HepG2 (cell line): ENCODE results near the gene TACC2. TPM values are rescaled to one million over a fixed set of nuclear protein-coding genes. Genes with fewer than 3 reads are reported as not detected.

ENCODE experiments used
- ASH2L ChIP-seq: fragments of 300-600, 200-600 bp; sonication (generic); IDR thresholded peaks from 2 replicates; pipeline ENCODE4 v1.7.0; 2017; ENCODE audit warnings: low read depth, mild to moderate bottlenecking, moderate library complexity, mixed read lengths, low read length; ENCODE audit not compliant: insufficient read length
- EP300 ChIP-seq, 3 experiments: sonication (generic) in 1 of 3; formaldehyde crosslinking in 1 of 3; IDR thresholded peaks; 2 replicates each; pipeline versions ENCODE4 v1.5.1 to v1.6.1; 2011 to 2020; ENCODE audit warnings: low read depth in 2 of 3, low read length in 2 of 3, borderline replicate concordance in 1 of 3, improper control_type of control experiment in 1 of 3, mild to moderate bottlenecking in 1 of 3, missing genetic modification reagents in 1 of 3, moderate library complexity in 1 of 3
- FOSL2 ChIP-seq: sonication (generic); formaldehyde crosslinking; IDR thresholded peaks from 2 replicates; pipeline ENCODE4 v1.4.0; 2020; ENCODE audit warnings: missing genetic modification reagents
- HDAC1 ChIP-seq: sonication (generic); formaldehyde crosslinking; IDR thresholded peaks from 2 replicates; pipeline ENCODE4 v1.5.1; 2020; ENCODE audit warnings: mild to moderate bottlenecking, missing genetic modification reagents
- HNF1A ChIP-seq, 2 experiments: sonication (generic) in 1 of 2; formaldehyde crosslinking in 1 of 2; IDR thresholded peaks; 2 replicates each; pipeline versions ENCODE4 v1.4.0 to v1.6.1; 2016 to 2020; ENCODE audit warnings: borderline replicate concordance in 1 of 2, low read depth in 1 of 2, mild to moderate bottlenecking in 1 of 2, missing genetic modification reagents in 1 of 2
- MAX ChIP-seq: IDR thresholded peaks from 2 replicates; pipeline ENCODE4 v1.6.1; 2012; ENCODE audit warnings: inconsistent platforms
- MXI1 ChIP-seq: IDR thresholded peaks from 3 replicates; pipeline ENCODE4 v1.6.1; 2012; ENCODE audit warnings: low read depth, low read length, inconsistent platforms, borderline replicate concordance
- TEAD3 ChIP-seq: optimal IDR thresholded peaks from 2 replicates; pipeline ENCODE3; 2016; ENCODE audit warnings: borderline replicate concordance
- ZMYM4 ChIP-seq: sonication (generic); formaldehyde crosslinking; IDR thresholded peaks from 2 replicates; pipeline ENCODE4 v1.8.1; 2023; ENCODE audit warnings: mild to moderate bottlenecking, missing genetic modification reagents
- polyA plus RNA-seq, 8 experiments: library from polyadenylated mRNA; depleted of rRNA in 3 of 8; stranded (reverse) in 7 of 8; unstranded in 1 of 8; fragments of >200 nt; fragmentation: Illumina TruSeq in 4 of 8; extraction: Trizol in 4 of 8; gene quantifications; 2 replicates each; pipeline versions ENCODE4 v1.2.1 to v1.2.3, GENCODE V29; 2011 to 2016; ENCODE audit warnings: low read depth in 4 of 8, missing spikeins in 1 of 8, mixed read lengths in 1 of 8; ENCODE audit not compliant: insufficient read depth in 1 of 8
- total RNA-seq, 5 experiments: library from RNA; depleted of rRNA; stranded (reverse); fragments of >200 nt; fragmentation: Illumina TruSeq; extraction: Trizol; gene quantifications; 2 replicates each; pipeline ENCODE4 v1.2.3, GENCODE V29; 2016; ENCODE audit warnings: low read depth in 1 of 5
- TF ChIP-seq, protein P1 (sequence below): sonication (generic); formaldehyde crosslinking; IDR thresholded peaks from 2 replicates; pipeline ENCODE4 v1.5.0; 2020; ENCODE audit warnings: mild to moderate bottlenecking, missing genetic modification reagents, borderline replicate concordance

The TACC2 gene
- total and polyA plus RNA-seq, 2 of the 13 experiments (the other 11 are each of a cell fraction or from before 2014, with no cell fraction given): 11.8 to 16.0 TPM

- TF ChIP-seq, protein P1, sequence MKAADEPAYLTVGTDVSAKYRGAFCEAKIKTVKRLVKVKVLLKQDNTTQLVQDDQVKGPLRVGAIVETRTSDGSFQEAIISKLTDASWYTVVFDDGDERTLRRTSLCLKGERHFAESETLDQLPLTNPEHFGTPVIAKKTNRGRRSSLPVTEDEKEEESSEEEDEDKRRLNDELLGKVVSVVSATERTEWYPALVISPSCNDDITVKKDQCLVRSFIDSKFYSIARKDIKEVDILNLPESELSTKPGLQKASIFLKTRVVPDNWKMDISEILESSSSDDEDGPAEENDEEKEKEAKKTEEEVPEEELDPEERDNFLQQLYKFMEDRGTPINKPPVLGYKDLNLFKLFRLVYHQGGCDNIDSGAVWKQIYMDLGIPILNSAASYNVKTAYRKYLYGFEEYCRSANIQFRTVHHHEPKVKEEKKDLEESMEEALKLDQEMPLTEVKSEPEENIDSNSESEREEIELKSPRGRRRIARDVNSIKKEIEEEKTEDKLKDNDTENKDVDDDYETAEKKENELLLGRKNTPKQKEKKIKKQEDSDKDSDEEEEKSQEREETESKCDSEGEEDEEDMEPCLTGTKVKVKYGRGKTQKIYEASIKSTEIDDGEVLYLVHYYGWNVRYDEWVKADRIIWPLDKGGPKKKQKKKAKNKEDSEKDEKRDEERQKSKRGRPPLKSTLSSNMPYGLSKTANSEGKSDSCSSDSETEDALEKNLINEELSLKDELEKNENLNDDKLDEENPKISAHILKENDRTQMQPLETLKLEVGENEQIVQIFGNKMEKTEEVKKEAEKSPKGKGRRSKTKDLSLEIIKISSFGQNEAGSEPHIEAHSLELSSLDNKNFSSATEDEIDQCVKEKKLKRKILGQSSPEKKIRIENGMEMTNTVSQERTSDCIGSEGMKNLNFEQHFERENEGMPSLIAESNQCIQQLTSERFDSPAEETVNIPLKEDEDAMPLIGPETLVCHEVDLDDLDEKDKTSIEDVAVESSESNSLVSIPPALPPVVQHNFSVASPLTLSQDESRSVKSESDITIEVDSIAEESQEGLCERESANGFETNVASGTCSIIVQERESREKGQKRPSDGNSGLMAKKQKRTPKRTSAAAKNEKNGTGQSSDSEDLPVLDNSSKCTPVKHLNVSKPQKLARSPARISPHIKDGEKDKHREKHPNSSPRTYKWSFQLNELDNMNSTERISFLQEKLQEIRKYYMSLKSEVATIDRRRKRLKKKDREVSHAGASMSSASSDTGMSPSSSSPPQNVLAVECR (CRISPR knock-in tag): peak; percentile 70; the same call in 1 of the 2 replicates
- TF ChIP-seq FOSL2: 0 out of 2 replicates have a peak, but pooled peaks have one; percentile 26
- TF ChIP-seq ASH2L: peak; percentile 40
- TF ChIP-seq MAX: peak; percentile 48; the same call in 1 of the 2 replicates
- peak; percentile 48; the same call in 1 of the 2 replicates for TF ChIP-seq HDAC1 (CRISPR knock-in tag)
- TF ChIP-seq HNF1A (IDR thresholded peaks at IDR 0.05; ENCODE audit: low read depth): peak; percentile 83
- peak; percentile 85; the same call in 1 of the 2 replicates for TF ChIP-seq HNF1A (CRISPR knock-in tag; IDR thresholded peaks at IDR 0.05; ENCODE audit: borderline replicate concordance)
- TF ChIP-seq EP300 (IDR thresholded peaks at IDR 0.05; ENCODE audit: low read depth in 2 of 2, low read length in 2 of 2): peak in 1 of 2 experiments; percentile 15; a peak in 1 of 4 replicates
- no peak for TF ChIP-seq EP300 (CRISPR knock-in tag; IDR thresholded peaks at IDR 0.05; ENCODE audit: borderline replicate concordance)
- peak; percentile 48 for TF ChIP-seq TEAD3
- peak; percentile 79; the same call in 2 of the 3 replicates for TF ChIP-seq MXI1
- peak; percentile 56 for TF ChIP-seq ZMYM4 (CRISPR knock-in tag)
- TF ChIP-seq, all 625 proteins: peak for 28
Measured at GRCh38 chr10:122164815-122165483, 176.0 kb downstream of the TACC2 start (continued).
